GM19099 (cell line): ENCODE results near the gene MRPL58.

ENCODE experiments used
- POLR2A ChIP-seq: IDR thresholded peaks from 3 replicates; pipeline ENCODE4 v1.6.1; 2011; ENCODE audit warnings: low read depth; ENCODE audit not compliant: insufficient read length; ENCODE audit errors: extremely low read depth

The MRPL58 gene

DNA sequence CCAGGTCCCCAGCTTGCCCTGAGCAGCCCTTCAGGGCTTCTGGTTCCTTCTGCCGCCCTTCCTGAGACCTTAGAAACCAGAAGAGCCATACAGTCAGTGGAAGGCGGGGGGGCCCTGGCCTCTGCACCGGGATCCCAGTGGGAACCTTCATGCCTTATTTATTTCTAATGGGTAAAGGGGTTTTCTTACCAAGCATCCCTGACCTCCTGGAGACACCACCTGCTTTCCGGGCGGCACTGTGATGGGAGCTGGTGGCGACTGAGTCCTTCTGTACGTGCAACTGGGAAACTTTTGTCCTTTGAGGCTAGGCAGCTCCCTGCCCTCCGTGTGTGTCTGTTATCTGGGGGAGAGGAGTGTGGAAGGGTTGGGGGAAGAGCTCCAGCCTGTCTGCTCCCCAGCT, 7.2 kb upstream of the MRPL58 start:
- TF ChIP-seq POLR2A: no peak

DNA sequence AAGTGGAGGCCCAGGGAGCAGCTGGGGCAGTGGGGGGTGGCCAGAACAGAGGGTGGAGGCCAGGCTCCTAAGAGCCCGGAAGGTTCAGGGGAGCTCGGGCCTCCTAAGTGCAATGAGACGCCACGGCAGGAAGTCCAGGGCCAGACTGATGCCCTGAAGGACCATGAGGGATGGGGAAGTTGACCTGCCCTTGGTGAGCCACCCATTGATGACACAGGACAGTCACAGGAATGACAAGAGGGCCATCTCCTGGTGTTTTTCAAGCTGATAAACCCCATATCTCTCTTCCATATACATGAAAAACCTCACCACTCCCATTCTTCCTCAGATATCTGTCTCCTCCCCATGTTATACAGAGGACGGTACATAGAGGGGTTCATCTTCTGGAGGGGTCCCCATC, 5.8 kb upstream of the MRPL58 start:
- TF ChIP-seq POLR2A: no peak

DNA sequence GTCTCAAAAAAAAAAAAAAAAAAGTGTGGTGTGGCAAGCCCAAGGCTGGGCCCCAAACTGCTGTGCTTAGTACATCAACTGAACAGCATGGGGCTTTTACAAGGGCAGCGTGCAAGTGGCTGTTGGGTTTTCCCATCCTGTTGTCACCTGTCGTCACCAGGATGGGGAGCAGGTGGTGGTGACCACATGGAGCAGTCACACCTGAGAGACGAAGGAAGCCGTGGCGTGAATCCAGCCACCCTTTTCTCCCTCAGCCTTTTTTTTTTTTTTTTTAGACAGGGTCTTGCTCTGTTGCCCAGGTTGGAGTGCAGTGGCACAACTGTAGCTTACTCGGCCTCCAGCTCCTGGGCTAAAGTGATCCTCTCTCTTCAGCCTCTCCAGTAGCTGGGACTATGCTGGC, 4.1 kb upstream of the MRPL58 start:
- TF ChIP-seq POLR2A: no peak

DNA sequence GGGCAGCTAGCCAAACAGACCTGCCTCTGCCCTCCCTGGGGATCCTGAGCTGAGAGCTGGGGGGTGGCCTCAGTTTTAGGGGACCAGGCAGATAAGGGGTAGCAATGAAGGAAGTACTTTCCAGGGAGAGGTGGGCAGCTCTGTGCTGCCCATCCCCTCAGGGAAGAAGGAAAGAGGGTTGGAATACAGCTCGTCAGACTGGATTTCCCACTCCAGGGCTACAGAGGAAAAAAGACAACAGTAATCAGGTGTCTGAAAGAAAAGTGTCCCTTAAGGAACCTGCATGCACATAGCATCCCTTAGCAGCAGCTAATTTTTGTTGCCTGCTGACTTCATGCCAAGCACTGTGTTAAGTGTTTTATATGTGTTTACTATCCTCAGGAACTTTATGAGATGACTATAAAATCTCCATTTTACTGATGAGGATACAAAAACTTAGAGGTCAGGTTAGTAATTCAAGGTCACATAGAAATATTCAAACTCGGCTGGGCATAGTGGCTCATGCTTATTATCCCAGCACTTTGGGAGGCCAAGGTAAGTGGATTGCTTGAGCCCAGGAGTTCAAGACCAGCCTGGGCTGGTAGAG, 3.2 kb upstream of the MRPL58 start:
- TF ChIP-seq POLR2A: no peak

- TF ChIP-seq POLR2A: no peak
Observed at GRCh38 chr17:75010683-75011400, 1.6 kb upstream of the MRPL58 start.

DNA sequence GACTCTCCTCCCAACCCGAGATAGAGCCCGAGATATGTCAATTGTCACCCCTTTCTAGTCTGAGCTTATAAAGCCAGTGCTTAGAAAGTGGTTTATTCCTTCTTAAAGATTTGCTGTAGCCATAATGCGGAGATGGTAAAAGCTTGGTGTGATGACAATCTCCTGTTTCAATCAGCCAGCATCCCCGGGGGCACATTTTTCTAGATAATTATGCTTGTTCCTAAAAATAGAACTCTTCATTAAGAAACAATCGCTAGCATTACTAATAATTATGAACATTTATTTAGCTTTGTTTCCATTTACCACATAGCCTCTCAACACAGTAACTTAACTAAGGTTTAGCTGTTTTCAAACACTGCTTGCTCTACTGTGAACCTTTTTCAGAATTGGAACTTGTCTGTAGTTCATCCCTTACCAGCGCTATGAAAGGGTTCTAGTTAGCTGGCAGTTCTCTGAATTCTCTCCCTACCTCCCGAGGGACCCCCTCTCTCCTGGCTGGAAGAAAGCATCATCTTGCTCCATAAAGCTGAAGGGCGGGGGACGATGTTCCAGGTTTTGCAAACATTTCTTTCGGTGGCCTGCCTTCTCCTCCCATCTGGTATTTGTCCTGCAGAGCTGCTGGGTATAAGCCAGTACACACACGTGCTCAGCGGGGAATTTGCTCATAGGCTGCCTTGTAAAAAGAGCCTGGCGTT, 922 bp upstream of the MRPL58 start:
- TF ChIP-seq POLR2A: no peak

DNA sequence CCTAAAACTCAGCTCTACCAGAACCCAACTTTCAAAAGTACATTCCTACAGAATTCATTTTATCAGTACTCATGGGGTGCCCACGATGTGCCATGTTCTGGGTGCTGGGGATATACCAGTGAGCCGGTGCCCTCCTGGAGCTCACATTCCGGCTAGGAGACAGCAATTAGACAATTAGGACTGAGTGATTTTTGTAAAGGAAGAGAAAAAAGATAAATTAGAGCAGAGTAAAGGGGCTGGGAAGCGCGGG, 449 bp upstream of the MRPL58 start:
- no peak for TF ChIP-seq POLR2A

DNA sequence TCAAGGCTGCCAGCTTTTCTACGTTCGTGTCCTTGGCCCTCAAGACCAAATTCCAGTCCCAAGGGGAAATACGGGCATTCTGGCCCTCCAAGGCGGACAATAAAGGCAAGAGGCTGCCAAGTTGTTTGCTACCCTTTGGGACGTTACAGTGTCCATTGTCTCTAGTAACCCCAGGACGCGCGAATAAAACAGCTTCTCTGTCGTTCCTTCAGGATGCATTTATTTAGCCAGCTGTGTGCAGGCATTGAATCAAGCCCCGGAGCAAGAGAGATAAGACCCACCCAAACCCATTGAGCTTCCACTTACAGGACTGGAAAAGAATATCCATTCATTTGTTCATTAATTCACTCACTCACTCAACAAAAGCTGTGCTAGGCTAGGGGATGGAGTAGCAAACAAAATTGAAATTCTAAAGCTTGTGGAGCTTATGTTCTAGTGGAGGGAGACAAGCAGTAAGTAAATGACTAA, 656 bp downstream of the MRPL58 start:
- TF ChIP-seq POLR2A: no peak

DNA sequence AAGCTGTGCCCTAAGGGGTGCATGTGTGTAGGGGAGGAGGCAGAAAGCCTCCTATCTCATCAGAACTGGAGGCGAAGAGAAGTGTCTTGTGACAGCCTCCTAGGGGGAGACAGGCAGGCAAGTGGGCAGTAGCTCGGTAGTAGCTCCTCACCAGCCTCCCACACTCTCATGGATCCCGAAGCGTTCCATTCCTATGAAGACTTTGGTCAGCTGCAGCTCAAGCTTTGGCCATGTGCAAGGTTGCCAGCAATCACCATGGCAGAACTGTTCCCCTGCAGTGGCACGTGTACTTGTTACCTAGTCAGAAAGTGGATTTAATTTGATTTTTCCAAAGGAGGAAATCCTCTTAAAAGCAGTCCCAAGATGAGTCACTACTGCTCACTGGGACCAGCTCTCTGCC, 6.7 kb downstream of the MRPL58 start:
- no peak for TF ChIP-seq POLR2A

- TF ChIP-seq POLR2A: no peak
Observed at GRCh38 chr17:75019710-75020109, 7.2 kb downstream of the MRPL58 start.

GRCh38 chr17:75020331-75021110, 8.1 kb downstream of the MRPL58 start:
- TF ChIP-seq POLR2A: no peak

- TF ChIP-seq POLR2A: no peak
Observed at GRCh38 chr17:75024686-75025397, 12.4 kb downstream of the MRPL58 start.

DNA sequence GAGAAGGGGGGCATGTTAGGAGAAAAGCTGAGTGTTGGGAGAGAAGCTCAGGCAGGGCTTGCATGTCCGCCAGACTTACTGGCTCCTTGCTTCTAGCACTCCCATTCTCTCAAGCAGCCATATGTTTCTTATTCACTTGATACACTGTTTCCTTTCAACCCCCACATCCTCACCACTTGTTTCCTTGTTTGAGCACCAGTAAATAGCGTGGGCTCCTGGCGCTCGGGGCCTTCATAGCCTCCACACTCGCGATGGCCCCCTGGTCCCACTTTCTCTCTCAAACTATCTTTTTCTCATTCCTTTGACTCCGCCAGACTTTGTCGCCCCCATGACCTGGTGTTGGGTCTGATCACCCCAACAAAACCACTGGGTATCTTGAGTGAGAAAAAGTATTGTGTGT, 17.7 kb downstream of the MRPL58 start:
- no peak for TF ChIP-seq POLR2A

GRCh38 chr17:75031972-75032719, 19.7 kb downstream of the MRPL58 start:
- no peak for TF ChIP-seq POLR2A
